Activated CD8-positive, alpha-beta T cell treated with anti-CD3 and anti-CD28 coated beads for 36 hours (primary cell): ENCODE measurements around the gene TESK2. TPM values are rescaled to one million over a fixed set of nuclear protein-coding genes. Genes with fewer than 3 reads are reported as not detected.
"Not testable (repeated sequence)": the region's sequence is repeated elsewhere in the genome, so short reads cannot be mapped to it uniquely, and the experiment has no call there.

Experiments used
- ATAC-seq: fragments of 200-7000 bp; cut with Tn5 transposase; one replicate; pipeline ENCODE4 v1.10.0; 2021; ENCODE audit warnings: mild to moderate bottlenecking, moderate library complexity
- CTCF ChIA-PET: fragments of 350-600 bp; sonication (Branson Sonifier 250); formaldehyde crosslinking; loops from one replicate; lab custom pipeline; 2021; ENCODE audit warnings: antibody characterized with exemption; lab: Charles Lee
- POLR2A ChIA-PET: fragments of 350-600 bp; sonication (Branson Sonifier 250); formaldehyde crosslinking; loops from one replicate; lab custom pipeline; 2021; ENCODE audit warnings: antibody characterized with exemption; lab: Charles Lee
- DNase-seq: peaks from one replicate; pipeline ENCODE4 v3.0.0-alpha.2; 2020
- H3K27ac Mint-ChIP-seq: one replicate; pipeline ENCODE4 v1.8.0; 2021; ENCODE audit warnings: mild to moderate bottlenecking, mixed read lengths
- H3K27me3 Mint-ChIP-seq: one replicate; pipeline ENCODE4 v1.8.0; 2021; ENCODE audit warnings: mixed read lengths
- H3K36me3 Mint-ChIP-seq: one replicate; pipeline ENCODE4 v1.8.0; 2021; ENCODE audit warnings: low read depth, mixed read lengths
- H3K4me1 Mint-ChIP-seq: one replicate; pipeline ENCODE4 v1.8.0; 2021; ENCODE audit warnings: low read depth, mixed read lengths
- H3K4me3 Mint-ChIP-seq: one replicate; pipeline ENCODE4 v1.8.0; 2021; ENCODE audit warnings: mild to moderate bottlenecking, moderate library complexity, mixed read lengths
- H3K9me3 Mint-ChIP-seq: one replicate; pipeline ENCODE4 v1.8.0; 2021; ENCODE audit warnings: mixed read lengths
- CTCF ChIP-seq: fragments of 200-600 bp; IDR thresholded peaks from one replicate; pipeline ENCODE4 v1.8.0; 2022; ENCODE audit warnings: antibody characterized with exemption, mild to moderate bottlenecking
- intact Hi-C: fragments of 100-400 bp; cut with micrococcal nuclease; formaldehyde crosslinking; loops from one replicate; pipeline ENCODE4 v1.10.0; 2022
- total RNA-seq, 2 experiments: library from RNA; stranded (reverse); gene quantifications; one replicate each; pipeline ENCODE4 v1.2.3, GENCODE V29; 2021

TESK2 gene
- total RNA-seq, 2 experiments from 2014 or later = 2.9 to 3.7 TPM

- intact Hi-C loops = no loop called here
- no peak overlapping the region for H3K4me3 Mint-ChIP-seq
- ATAC-seq (no peak), DNase-seq (no peak)
- H3K27ac Mint-ChIP-seq = no peak overlapping the region
- TF ChIP-seq CTCF = no peak
- ChIA-PET CTCF (no interaction called here), POLR2A (interaction anchor here (0.6 kb wide), 1 partner anchor 307 kb away, joined by 3 read pairs; no protein-coding TSS in a partner anchor)
- H3K36me3 Mint-ChIP-seq = no peaks in the 10 kb centered on the region
- H3K9me3 Mint-ChIP-seq = no peaks in the 10 kb centered on the region
- H3K27me3 Mint-ChIP-seq = no peaks in the 10 kb centered on the region
- peaks cover 14% of the 10 kb centered on the region for H3K4me1 Mint-ChIP-seq
Observed at GRCh38 chr1:45395051-45395450, 95.9 kb downstream of the TESK2 start.

GRCh38 chr1:45394342-45394741 is 96.6 kb downstream of the TESK2 start:
- DNase-seq (no peak), ATAC-seq (peak; percentile 52)
- no peak for TF ChIP-seq CTCF
- peak overlapping the region; percentile 49 for H3K27ac Mint-ChIP-seq
- no peaks in the 10 kb centered on the region for H3K36me3 Mint-ChIP-seq
- POLR2A ChIA-PET = no interaction called here
- H3K4me3 Mint-ChIP-seq = no peak overlapping the region
- no peaks in the 10 kb centered on the region for H3K27me3 Mint-ChIP-seq
- intact Hi-C loops = no loop called here
- no peaks in the 10 kb centered on the region for H3K9me3 Mint-ChIP-seq
- H3K4me1 Mint-ChIP-seq = peaks cover 14% of the 10 kb centered on the region
- CTCF ChIA-PET = interaction anchor here (2.5 kb wide), 1 partner anchor 99 kb away, joined by 11 read pairs; no protein-coding TSS in a partner anchor

GRCh38 chr1:45393718-45394302 is 97.2 kb downstream of the TESK2 start:
- POLR2A ChIA-PET = interaction anchor here (1.8 kb wide), 1 partner anchor 381 kb away, joined by 4 read pairs; the partner anchor contains the start of gene UROD
- DNase-seq (peak; percentile 24), ATAC-seq (peak; percentile 82)
- TF ChIP-seq CTCF = no peak
- peaks cover 14% of the 10 kb centered on the region for H3K4me1 Mint-ChIP-seq
- no peaks in the 10 kb centered on the region for H3K9me3 Mint-ChIP-seq
- no peaks in the 10 kb centered on the region for H3K36me3 Mint-ChIP-seq
- intact Hi-C loops = no loop called here
- H3K27ac Mint-ChIP-seq = peak overlapping the region; percentile 49
- H3K4me3 Mint-ChIP-seq = no peak overlapping the region
- CTCF ChIA-PET = interaction anchor here (1.2 to 2.5 kb wide), 2 partner anchors 99 to 176 kb away, joined by 3 to 11 read pairs; no protein-coding TSS in a partner anchor
- no peaks in the 10 kb centered on the region for H3K27me3 Mint-ChIP-seq

- DNase-seq (no peak), ATAC-seq (no peak)
- no peaks in the 10 kb centered on the region for H3K4me1 Mint-ChIP-seq
- H3K27ac Mint-ChIP-seq = no peak overlapping the region
- H3K27me3 Mint-ChIP-seq = no peaks in the 10 kb centered on the region
- ChIA-PET POLR2A (no interaction called here), CTCF (no interaction called here)
- no peak overlapping the region for H3K4me3 Mint-ChIP-seq
- H3K9me3 Mint-ChIP-seq = no peaks in the 10 kb centered on the region
- no peaks in the 10 kb centered on the region for H3K36me3 Mint-ChIP-seq
- TF ChIP-seq CTCF = no peak
- intact Hi-C loops = no loop called here
Observed at GRCh38 chr1:45386219-45386618, 104.7 kb downstream of the TESK2 start.

GRCh38 chr1:45385302-45385701 is 105.7 kb downstream of the TESK2 start:
- POLR2A ChIA-PET = interaction anchor here (0.9 kb wide), 1 partner anchor 566 kb away, joined by 3 read pairs; no protein-coding TSS in a partner anchor
- Mint-ChIP-seq H3K36me3 (no peaks in the 10 kb centered on the region), H3K9me3 (no peaks in the 10 kb centered on the region), H3K4me3 (no peak overlapping the region), H3K4me1 (no peaks in the 10 kb centered on the region), H3K27ac (no peak overlapping the region), H3K27me3 (no peaks in the 10 kb centered on the region)
- CTCF ChIA-PET = interaction anchor here (0.9 to 1.3 kb wide), 3 partner anchors 14 to 128 kb away, joined by 3 read pairs; no protein-coding TSS in a partner anchor
- TF ChIP-seq CTCF = no peak
- intact Hi-C loops = no loop called here
- DNase-seq = no peak
- ATAC-seq = no peak

GRCh38 chr1:45384213-45384612 is 106.8 kb downstream of the TESK2 start:
- H3K4me3 Mint-ChIP-seq, H3K27me3 Mint-ChIP-seq, H3K4me1 Mint-ChIP-seq, H3K36me3 Mint-ChIP-seq, intact Hi-C loops, DNase-seq, H3K9me3 Mint-ChIP-seq, ATAC-seq, H3K27ac Mint-ChIP-seq: not testable (repeated sequence)
- ChIA-PET POLR2A (interaction anchor here (0.9 kb wide), 1 partner anchor 565 kb away, joined by 3 read pairs; no protein-coding TSS in a partner anchor), CTCF (interaction anchor here (0.9 to 1.3 kb wide), 3 partner anchors 13 to 129 kb away, joined by 3 read pairs; no protein-coding TSS in a partner anchor)
